PC-9 (cell line): Measurements from ENCODE around the gene NFKBIZ. TPM values are rescaled to one million over a fixed set of nuclear protein-coding genes. Genes with fewer than 3 reads are reported as not detected.

Experiments used
- BruUV-seq: library from RNA; stranded (reverse); fragments of 400-500 nt; replicated peaks from 2 replicates; lab custom pipeline; 2021; lab: Mats Ljungman, UMichigan
- CTCF ChIA-PET: fragments of 300-600 bp; sonication (Branson Sonifier 250); formaldehyde crosslinking; loops from one replicate; lab custom pipeline; 2022; ENCODE audit warnings: antibody characterized with exemption; lab: Charles Lee
- POLR2A ChIA-PET: fragments of 300-600 bp; sonication (Branson Sonifier 250); formaldehyde crosslinking; loops from one replicate; lab custom pipeline; 2022; ENCODE audit warnings: antibody characterized with exemption; ENCODE audit not compliant: unreplicated experiment; lab: Charles Lee
- DNase-seq, 2 experiments: peaks; one replicate each; pipeline versions ENCODE4 v3.0.0 to v3.0.0-alpha.2; 2015 to 2022; ENCODE audit warnings: mixed read lengths in 1 of 2
- H2AFZ ChIP-seq: fragments of 200-600 bp; sonication (generic); 2 replicates; pipeline ENCODE4 v1.8.1; 2017; ENCODE audit warnings: antibody characterized with exemption
- H3F3A ChIP-seq: fragments of 200-600 bp; sonication (generic); 2 replicates; pipeline ENCODE4 v1.8.1; 2017; ENCODE audit warnings: antibody characterized with exemption, mild to moderate bottlenecking, low read depth; ENCODE audit not compliant: insufficient read depth
- H3K27ac ChIP-seq: fragments of 200-600 bp; sonication (generic); 2 replicates; pipeline ENCODE4 v1.6.1; 2016; ENCODE audit warnings: mixed run types
- H3K27me3 ChIP-seq: fragments of 200-600 bp; sonication (generic); 2 replicates; pipeline ENCODE4 v1.6.1; 2016; ENCODE audit warnings: low read depth, mixed run types; ENCODE audit not compliant: insufficient read depth
- H3K36me3 ChIP-seq: fragments of 200-600 bp; sonication (generic); 2 replicates; pipeline ENCODE4 v1.6.1; 2016; ENCODE audit warnings: low read depth, mixed run types
- H3K4me1 ChIP-seq: fragments of 200-600 bp; sonication (generic); replicated peaks from 2 replicates; pipeline ENCODE4 v1.6.1; 2016; ENCODE audit warnings: mixed run types; ENCODE audit not compliant: insufficient read depth
- H3K4me2 ChIP-seq: fragments of 200-600 bp; sonication (generic); 2 replicates; pipeline ENCODE4 v1.6.1; 2017; ENCODE audit warnings: mixed run types
- H3K4me3 ChIP-seq: fragments of 200-600 bp; sonication (generic); 2 replicates; pipeline ENCODE4 v1.6.1; 2016; ENCODE audit warnings: mixed run types
- H3K79me2 ChIP-seq: fragments of 200-600 bp; sonication (generic); 2 replicates; pipeline ENCODE4 v1.6.1; 2017; ENCODE audit warnings: low read depth, mixed run types
- H3K9me2 ChIP-seq: fragments of 200-600 bp; sonication (generic); 2 replicates; pipeline ENCODE4 v1.8.1; 2017; ENCODE audit warnings: mild to moderate bottlenecking; ENCODE audit not compliant: insufficient read depth
- H3K9me3 ChIP-seq: fragments of 200-600 bp; sonication (generic); 2 replicates; pipeline ENCODE4 v1.8.1; 2016; ENCODE audit warnings: low read depth; ENCODE audit not compliant: insufficient read depth
- H4K20me1 ChIP-seq: fragments of 200-600 bp; sonication (generic); 2 replicates; pipeline ENCODE4 v1.8.1; 2017; ENCODE audit not compliant: insufficient read depth
- EZH2 ChIP-seq: fragments of 200-600 bp; sonication (generic); IDR thresholded peaks from 2 replicates; pipeline ENCODE4 v1.8.0; 2017; ENCODE audit warnings: antibody characterized with exemption, low read depth
- intact Hi-C: fragments of 100-400 bp; cut with micrococcal nuclease; formaldehyde crosslinking; loops from one replicate; pipeline ENCODE4 v1.10.0; 2022; ENCODE audit not compliant: unreplicated experiment
- total RNA-seq: library from RNA; stranded (reverse); gene quantifications from 2 replicates; pipeline ENCODE4 v1.2.3, GENCODE V29; 2021
- TF ChIP-seq, protein P1 (sequence below): fragments of 200-600 bp; sonication (generic); conservative IDR thresholded peaks from 2 replicates; pipeline ENCODE4 v1.6.1; 2017; ENCODE audit warnings: mixed run types, antibody characterized with exemption, mild to moderate bottlenecking, moderate library complexity

Gene NFKBIZ
- total RNA-seq, 1 experiment from 2014 or later: 44.9 TPM

DNA sequence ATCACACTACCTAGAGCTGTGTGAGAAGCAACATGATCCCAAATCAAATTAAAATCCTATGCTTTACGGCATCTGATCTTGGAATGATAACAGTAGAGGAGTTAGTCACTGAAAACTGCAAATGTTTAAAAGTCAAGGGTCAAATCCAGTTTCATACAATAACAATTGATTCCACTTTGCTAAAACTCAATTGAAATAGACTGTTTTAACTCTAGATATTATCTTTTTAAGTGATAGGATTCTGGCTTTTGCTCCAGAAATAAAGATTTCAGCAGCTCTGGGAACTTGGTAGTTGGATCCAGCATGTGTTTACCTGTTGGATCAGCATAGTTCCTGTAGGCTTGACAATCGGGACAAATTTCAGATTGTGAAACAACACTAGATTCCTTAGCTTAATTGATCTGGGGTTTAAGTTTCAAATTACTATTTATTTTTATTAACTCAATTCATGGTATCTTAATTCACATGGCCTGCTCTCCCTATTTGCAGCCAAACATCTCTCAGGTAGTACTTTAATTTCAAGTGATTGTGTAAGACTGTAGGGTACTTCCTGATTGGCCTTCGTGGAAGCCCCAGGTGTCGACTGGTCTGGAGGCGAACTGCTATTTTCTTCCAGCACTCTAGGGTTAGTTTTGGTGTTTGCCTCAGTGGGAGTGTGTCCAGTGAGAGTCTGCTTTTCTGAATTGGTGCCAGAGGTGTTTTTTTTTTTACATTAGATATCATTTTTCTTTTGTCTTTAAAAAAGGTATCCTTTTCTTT, 16.6 kb downstream of the NFKBIZ start:
- H3K4me3 ChIP-seq: no peak overlapping the region
- peaks cover 30% of the 10 kb centered on the region for H3K4me1 ChIP-seq
- peaks cover 17% of the 10 kb centered on the region for H3F3A ChIP-seq
- peaks cover under 1% of the 10 kb centered on the region; the same call in 1 of the 2 replicates for H4K20me1 ChIP-seq
- 0 out of 2 replicates have a peak overlapping the region, but pooled peaks have one; percentile 10 for H2AFZ ChIP-seq
- TF ChIP-seq, protein P1, sequence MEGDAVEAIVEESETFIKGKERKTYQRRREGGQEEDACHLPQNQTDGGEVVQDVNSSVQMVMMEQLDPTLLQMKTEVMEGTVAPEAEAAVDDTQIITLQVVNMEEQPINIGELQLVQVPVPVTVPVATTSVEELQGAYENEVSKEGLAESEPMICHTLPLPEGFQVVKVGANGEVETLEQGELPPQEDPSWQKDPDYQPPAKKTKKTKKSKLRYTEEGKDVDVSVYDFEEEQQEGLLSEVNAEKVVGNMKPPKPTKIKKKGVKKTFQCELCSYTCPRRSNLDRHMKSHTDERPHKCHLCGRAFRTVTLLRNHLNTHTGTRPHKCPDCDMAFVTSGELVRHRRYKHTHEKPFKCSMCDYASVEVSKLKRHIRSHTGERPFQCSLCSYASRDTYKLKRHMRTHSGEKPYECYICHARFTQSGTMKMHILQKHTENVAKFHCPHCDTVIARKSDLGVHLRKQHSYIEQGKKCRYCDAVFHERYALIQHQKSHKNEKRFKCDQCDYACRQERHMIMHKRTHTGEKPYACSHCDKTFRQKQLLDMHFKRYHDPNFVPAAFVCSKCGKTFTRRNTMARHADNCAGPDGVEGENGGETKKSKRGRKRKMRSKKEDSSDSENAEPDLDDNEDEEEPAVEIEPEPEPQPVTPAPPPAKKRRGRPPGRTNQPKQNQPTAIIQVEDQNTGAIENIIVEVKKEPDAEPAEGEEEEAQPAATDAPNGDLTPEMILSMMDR: no peak
- no peak for TF ChIP-seq EZH2
- peaks cover 2% of the 10 kb centered on the region; the same call in 1 of the 2 replicates for H3K36me3 ChIP-seq
- no TSS peak for BruUV-seq
- peak in 1 of 2 experiments; percentile 54 for DNase-seq
- H3K9me2 ChIP-seq: no peaks in the 10 kb centered on the region
- H3K27me3 ChIP-seq: no peaks in the 10 kb centered on the region
- intact Hi-C loops: no loop called here
- no peaks in the 10 kb centered on the region for H3K79me2 ChIP-seq
- ChIA-PET CTCF (interaction anchor here (0.6 kb wide), 1 partner anchor 319 kb away, joined by 3 read pairs; no protein-coding TSS in a partner anchor), POLR2A (interaction anchor here (0.5 to 0.6 kb wide), 3 partner anchors 21 to 110 kb away, joined by 3 to 8 read pairs (median 6); no protein-coding TSS in a partner anchor)
- no peak overlapping the region for H3K4me2 ChIP-seq
- H3K27ac ChIP-seq: 0 out of 2 replicates have a peak overlapping the region, but pooled peaks have one; percentile 2
- H3K9me3 ChIP-seq: no peaks in the 10 kb centered on the region

DNA sequence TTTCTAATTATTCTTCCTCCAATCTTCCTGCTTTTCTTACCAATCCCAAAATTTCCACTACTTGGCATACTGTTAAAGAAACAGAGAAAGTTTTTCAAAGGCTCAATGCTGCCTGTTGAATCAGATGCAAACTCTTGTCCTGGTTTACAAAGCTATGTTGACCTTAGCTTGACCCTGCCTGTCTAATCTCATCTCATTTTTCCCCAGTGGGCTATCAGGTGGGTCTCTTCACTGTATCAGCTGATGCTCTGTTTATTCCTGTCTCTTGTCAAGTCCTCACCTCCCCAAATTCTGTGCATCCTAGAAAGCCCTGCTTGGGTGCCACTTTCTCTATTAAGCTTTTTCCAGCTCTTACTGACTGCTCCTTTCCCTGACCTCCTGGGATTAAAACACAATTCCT, 18.2 kb downstream of the NFKBIZ start:
- no peaks in the 10 kb centered on the region for H3K36me3 ChIP-seq
- CTCF ChIA-PET: interaction anchor here (1.8 kb wide), 1 partner anchor 361 kb away, joined by 4 read pairs; no protein-coding TSS in a partner anchor
- no peak for DNase-seq
- H3F3A ChIP-seq: peaks cover 14% of the 10 kb centered on the region; the same call in 1 of the 2 replicates
- no peak for TF ChIP-seq EZH2
- TF ChIP-seq, protein P1: no peak
- no peak overlapping the region for H2AFZ ChIP-seq
- no peaks in the 10 kb centered on the region for H3K27me3 ChIP-seq
- BruUV-seq: no TSS peak
- H3K4me2 ChIP-seq: no peak overlapping the region
- no peaks in the 10 kb centered on the region for H4K20me1 ChIP-seq
- no peak overlapping the region for H3K4me3 ChIP-seq
- intact Hi-C loops: no loop called here
- POLR2A ChIA-PET: interaction anchor here (0.7 to 1.1 kb wide), 4 partner anchors 44 to 358 kb away, joined by 3 to 9 read pairs (median 4); no protein-coding TSS in a partner anchor
- no peaks in the 10 kb centered on the region for H3K79me2 ChIP-seq
- H3K27ac ChIP-seq: no peak overlapping the region
- H3K9me2 ChIP-seq: no peaks in the 10 kb centered on the region
- no peaks in the 10 kb centered on the region; the same call in 1 of the 2 replicates for H3K9me3 ChIP-seq
- H3K4me1 ChIP-seq: peaks cover 30% of the 10 kb centered on the region

DNA sequence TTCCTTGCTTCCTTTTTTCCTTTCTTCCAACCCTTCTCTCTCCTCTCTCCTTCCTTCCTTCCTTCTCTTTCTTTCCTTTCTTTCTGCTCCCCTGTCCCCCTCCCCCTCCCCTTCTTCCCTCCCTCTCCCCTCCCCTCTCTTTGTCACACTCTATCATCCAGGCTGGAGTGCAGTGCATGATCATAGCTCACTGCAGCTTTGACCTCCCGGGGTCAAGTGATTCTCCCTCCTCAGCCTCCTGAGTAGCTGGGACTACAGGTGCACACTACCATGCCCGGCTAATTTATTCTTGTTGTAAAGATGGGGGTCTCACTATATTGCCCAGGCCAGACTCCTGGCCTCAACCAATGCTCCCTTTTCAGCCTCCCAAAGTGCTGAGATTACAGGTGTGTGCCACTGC, 18.7 kb downstream of the NFKBIZ start:
- intact Hi-C loops: no loop called here
- ChIA-PET POLR2A (interaction anchor here (0.7 to 1.1 kb wide), 2 partner anchors 45 to 357 kb away, joined by 3 to 9 read pairs; no protein-coding TSS in a partner anchor), CTCF (interaction anchor here (1.8 kb wide), 1 partner anchor 361 kb away, joined by 4 read pairs; no protein-coding TSS in a partner anchor)
- Histone ChIP-seq H3K36me3 (no peaks in the 10 kb centered on the region), H3K9me3 (no peaks in the 10 kb centered on the region; the same call in 1 of the 2 replicates), H3K4me2 (peak overlapping the region; percentile 27), H2AFZ (no peak overlapping the region), H3F3A (peaks cover 14% of the 10 kb centered on the region; the same call in 1 of the 2 replicates), H3K4me1 (peaks cover 30% of the 10 kb centered on the region), H3K4me3 (no peak overlapping the region), H4K20me1 (no peaks in the 10 kb centered on the region), H3K27me3 (no peaks in the 10 kb centered on the region), H3K79me2 (no peaks in the 10 kb centered on the region), H3K9me2 (no peaks in the 10 kb centered on the region), H3K27ac (no peak overlapping the region)
- no peak for TF ChIP-seq EZH2
- TF ChIP-seq, protein P1: no peak
- no peak for DNase-seq
- BruUV-seq: no TSS peak
